SK-N-SH treated with all-trans-retinoic acid at 6 μM for 48 hours (cell line): ENCODE measurements around the gene GARS1.

Source experiments
- ARNTL ChIP-seq: fragments of 450-650 bp; formaldehyde crosslinking; IDR thresholded peaks from 2 replicates; pipeline ENCODE4 v1.5.0; 2020; ENCODE audit warnings: low read depth, mild to moderate bottlenecking, moderate library complexity, borderline replicate concordance
- BACH2 ChIP-seq: fragments of 250-450 bp; sonication (Bioruptor Pico); IDR thresholded peaks from 2 replicates; pipeline ENCODE4 v1.9.0; 2021; ENCODE audit warnings: mild to moderate bottlenecking, borderline replicate concordance
- CREB5 ChIP-seq: fragments of 250-450 bp; sonication (Bioruptor Pico); IDR thresholded peaks from 2 replicates; pipeline ENCODE4 v1.5.1; 2020; ENCODE audit warnings: low read depth, mild to moderate bottlenecking, moderate library complexity
- CSDC2 ChIP-seq: fragments of 250-450 bp; sonication (Bioruptor Pico); IDR thresholded peaks from 2 replicates; pipeline ENCODE4 v1.5.0; 2020; ENCODE audit warnings: mild to moderate bottlenecking, moderate library complexity
- ESRRG ChIP-seq: fragments of 250-450 bp; sonication (Bioruptor Pico); IDR thresholded peaks from 2 replicates; pipeline ENCODE4 v1.6.1; 2021; ENCODE audit warnings: mild to moderate bottlenecking
- ISL1 ChIP-seq: fragments of 250-450 bp; sonication (Bioruptor Pico); IDR thresholded peaks from 2 replicates; pipeline ENCODE4 v2.1.2; 2022; ENCODE audit warnings: mild to moderate bottlenecking, moderate library complexity
- PATZ1 ChIP-seq: fragments of 250-450 bp; sonication (Bioruptor Pico); IDR thresholded peaks from 2 replicates; pipeline ENCODE4 v1.8.0; 2020; ENCODE audit warnings: mild to moderate bottlenecking, moderate library complexity, borderline replicate concordance
- RARB ChIP-seq: fragments of 250-450 bp; sonication (Bioruptor Pico); IDR thresholded peaks from 2 replicates; pipeline ENCODE4 v1.8.0; 2021; ENCODE audit warnings: mild to moderate bottlenecking, moderate library complexity
- TCF4 ChIP-seq: fragments of 250-450 bp; sonication (Bioruptor Pico); IDR thresholded peaks from 2 replicates; pipeline ENCODE4 v1.8.0; 2021; ENCODE audit warnings: mild to moderate bottlenecking, moderate library complexity, borderline replicate concordance
- TSHZ2 ChIP-seq: fragments of 250-450 bp; sonication (Bioruptor Pico); IDR thresholded peaks from 2 replicates; pipeline ENCODE4 v1.5.0; 2020; ENCODE audit warnings: mild to moderate bottlenecking, moderate library complexity
- ZC3H10 ChIP-seq: fragments of 250-450 bp; sonication (Bioruptor Pico); IDR thresholded peaks from 2 replicates; pipeline ENCODE4 v1.5.1; 2021; ENCODE audit warnings: mild to moderate bottlenecking, moderate library complexity
- ZFP30 ChIP-seq: fragments of 450-650 bp; formaldehyde crosslinking; IDR thresholded peaks from 2 replicates; pipeline ENCODE4 v1.5.0; 2022; ENCODE audit warnings: mild to moderate bottlenecking, moderate library complexity
- ZNF70 ChIP-seq: fragments of 450-650 bp; formaldehyde crosslinking; IDR thresholded peaks from 2 replicates; pipeline ENCODE4 v1.5.0; 2020; ENCODE audit warnings: mild to moderate bottlenecking, moderate library complexity

GRCh38 chr7:30564243-30564892, 30.3 kb upstream of the GARS1 start:
- TF ChIP-seq TSHZ2 (CRISPR knock-in tag) (no peak), ISL1 (CRISPR knock-in tag) (no peak), ZFP30 (CRISPR knock-in tag) (no peak), CREB5 (no peak), ARNTL (CRISPR knock-in tag) (no peak), BACH2 (CRISPR knock-in tag) (no peak), CSDC2 (no peak), PATZ1 (CRISPR knock-in tag) (no peak), ZC3H10 (CRISPR knock-in tag) (no peak), TCF4 (CRISPR knock-in tag) (no peak), ZNF70 (CRISPR knock-in tag) (no peak), RARB (CRISPR knock-in tag) (no peak), ESRRG (CRISPR knock-in tag) (no peak)
